HG03175 (cell line): ENCODE data around the gene FBXO8.

Experiments used
- ATAC-seq: cut with Tn5 transposase; IDR thresholded peaks from one replicate; pipeline ENCODE4 v1.9.1; 2021; ENCODE audit warnings: mild to moderate bottlenecking, moderate library complexity; ENCODE audit not compliant: unreplicated experiment

FBXO8 gene

DNA sequence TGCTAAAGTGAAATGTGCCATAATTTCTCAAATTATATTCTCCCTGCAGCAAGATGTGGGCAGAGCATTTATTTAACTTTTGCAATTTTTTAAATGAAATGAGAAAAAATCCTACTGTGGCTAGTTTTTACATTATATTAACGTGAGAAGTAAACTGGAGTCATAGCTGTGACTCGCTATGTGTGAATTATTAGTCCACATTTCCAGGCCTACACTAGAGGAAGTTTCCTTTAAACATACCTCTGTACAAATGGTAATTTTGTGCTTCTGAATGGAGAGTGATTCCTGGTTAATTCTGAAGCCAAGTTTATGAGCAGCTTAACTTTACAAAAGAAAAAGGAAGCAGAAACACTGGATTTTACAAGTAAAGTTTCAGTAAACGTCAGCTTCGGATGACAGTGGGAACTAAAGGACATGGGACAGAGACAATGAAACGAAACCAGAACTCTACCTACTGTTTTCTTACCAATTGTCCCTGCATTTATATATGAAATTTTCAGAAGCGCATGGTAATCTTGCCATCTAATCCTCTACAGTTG is 72.4 kb downstream of the FBXO8 start:
- ATAC-seq = no peak

DNA sequence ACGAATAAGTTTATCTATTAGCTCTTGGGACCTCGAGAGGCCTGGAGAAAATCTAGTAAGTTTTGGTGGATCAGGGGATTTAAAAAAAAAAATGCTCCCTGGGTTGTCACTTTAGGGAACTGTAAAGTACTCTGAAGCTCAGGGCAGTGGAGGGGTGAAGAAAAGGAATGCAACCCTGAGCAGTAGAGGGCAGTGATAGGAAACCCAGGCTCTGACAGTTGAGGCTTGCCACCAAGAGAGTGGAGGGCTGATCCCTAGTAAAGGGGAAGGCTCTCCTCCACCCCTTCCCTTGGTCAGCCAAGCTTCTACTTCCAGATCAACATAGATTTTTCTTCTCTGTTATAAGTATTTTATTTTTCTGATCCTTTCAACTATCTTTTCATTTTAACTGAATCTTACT is 73.1 kb downstream of the FBXO8 start:
- no peak for ATAC-seq

DNA sequence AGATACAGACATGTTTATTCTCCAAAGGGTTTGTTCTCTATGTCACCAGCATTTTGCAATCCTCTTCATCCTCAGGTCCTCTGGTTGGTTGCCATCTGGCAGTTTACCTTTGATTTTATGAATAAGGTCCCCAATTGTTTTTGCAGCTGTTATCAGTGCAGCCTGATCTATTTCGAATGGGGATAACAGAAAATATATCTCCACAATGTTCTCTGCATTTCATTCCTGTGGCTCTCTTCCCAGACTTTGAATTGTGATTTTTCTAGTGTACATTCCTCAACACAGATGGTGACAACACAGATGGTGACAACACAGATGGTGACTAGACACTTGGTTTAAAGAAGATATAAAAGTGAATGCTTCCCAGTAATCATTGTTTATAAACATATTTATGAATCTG is 74.1 kb downstream of the FBXO8 start:
- ATAC-seq = no peak

DNA sequence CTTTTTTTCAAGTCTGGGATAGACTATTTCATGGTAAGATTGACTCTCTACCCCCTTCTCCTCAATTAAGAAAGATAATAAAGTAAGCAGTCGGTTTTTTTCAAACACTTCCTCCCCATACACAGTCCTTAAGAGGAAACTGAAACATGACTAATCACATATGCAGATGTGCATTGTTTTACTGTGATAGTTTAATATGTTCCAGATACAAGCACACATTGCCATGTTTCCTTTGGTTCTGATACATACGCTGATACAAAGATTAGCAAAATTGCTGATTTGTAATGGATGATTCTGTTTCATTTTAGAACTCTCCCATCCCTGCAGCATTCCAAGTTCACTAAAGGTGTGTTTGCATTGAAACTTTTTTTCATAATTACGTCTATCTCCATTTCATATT is 76.1 kb downstream of the FBXO8 start:
- ATAC-seq = no peak

DNA sequence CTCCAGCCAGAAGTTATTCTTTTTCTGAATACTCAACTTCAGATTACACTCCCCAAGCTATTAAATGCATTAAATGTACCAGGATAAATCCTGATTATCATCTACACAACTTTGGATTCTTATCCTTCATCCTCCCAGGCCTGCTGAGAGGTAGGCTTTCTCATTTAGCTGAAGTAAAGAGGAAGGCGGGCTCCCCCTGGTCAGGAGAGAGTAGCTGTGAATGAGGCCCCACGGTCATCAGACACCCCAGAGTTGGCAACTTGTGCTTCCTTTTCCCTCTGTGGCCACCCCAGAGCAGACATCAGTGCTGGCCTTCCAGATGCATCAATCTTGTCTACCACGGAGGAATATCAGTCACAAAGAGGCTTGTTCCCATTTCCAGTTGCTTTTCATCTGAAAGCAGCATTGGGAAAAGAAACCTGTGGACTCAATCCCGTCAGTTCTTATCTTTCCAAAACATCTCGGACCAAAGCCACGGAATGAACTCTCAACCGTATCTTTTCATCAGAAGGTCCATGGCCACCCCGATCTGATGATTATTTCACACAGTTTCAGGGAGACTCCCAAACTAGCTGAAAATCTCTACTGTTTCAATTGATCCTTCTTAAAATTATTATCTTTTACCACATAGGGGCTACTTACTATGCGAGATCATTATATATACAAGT is 79.2 kb downstream of the FBXO8 start:
- ATAC-seq = no peak

DNA sequence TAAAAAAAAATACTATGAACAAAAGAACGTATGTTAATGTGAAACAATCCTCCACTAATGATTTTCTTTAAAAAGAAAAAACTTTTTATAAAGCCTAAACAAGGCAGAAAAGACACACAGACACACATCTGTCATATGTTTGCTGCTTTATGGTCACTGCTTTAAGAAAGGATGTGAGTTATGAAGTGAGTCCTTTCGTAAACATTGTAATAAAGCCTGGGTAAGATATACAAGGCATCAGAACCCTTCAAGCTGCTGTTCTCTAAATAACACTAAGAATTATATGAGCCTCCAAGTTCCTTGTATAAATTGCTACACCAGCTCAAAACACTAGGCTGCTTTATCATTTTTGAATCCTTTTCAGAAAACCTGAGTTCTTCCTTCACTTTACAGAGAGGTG is 81.6 kb downstream of the FBXO8 start:
- no peak for ATAC-seq

DNA sequence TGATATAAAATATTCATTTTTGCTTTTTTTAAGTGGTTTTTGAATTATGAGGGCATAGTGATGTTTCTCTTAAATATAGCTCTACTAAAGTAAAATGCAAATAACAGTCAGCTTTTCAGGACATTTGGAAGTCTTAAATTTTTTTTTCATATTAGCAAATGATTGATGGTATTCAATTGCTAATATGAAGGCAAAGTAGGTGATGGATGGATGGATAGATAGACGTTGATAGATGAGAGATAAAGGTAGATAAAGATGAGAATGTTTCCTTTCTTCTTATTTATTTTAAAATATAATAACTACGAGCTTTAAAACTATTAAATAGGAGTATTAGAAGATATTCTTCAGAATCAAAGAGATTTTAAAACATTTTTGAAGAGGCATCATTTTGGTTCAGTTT is 83.7 kb downstream of the FBXO8 start:
- ATAC-seq = no peak

DNA sequence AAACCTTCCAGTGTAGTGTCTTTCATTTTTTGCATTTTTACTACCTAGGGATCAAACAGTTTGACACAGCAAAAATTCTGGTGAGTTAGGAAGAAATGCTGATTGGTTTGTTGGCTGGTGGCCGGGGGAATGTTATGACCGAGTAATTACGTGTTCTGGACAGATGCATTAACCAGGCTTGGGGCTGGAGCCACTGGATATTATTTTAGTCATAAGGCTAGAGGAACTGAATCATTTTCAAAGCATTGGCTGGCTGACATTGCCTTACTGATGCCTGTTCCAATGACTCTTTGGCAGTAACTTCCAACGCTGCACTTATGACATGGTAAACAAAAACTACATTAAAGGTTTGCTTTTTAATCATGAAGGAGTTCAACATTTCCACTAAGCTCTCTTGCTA is 84.6 kb downstream of the FBXO8 start:
- ATAC-seq = no peak

DNA sequence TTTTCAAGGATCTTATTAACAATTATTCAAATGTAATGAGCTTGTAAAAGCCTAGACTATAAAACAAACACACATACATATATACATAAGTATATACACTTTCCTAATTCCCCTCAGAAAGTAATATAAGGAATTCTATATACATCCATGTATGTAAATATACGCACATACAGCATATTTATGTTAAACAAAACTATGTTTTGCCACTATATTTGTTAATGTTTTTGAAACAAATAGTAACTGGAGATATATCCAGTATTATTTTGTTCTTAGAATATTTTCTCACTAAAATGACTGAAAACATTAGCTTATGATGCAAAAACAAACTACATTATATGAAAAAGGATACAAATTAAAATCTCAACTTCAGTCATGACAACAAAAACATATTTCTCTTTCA is 85.1 kb downstream of the FBXO8 start:
- no peak for ATAC-seq

DNA sequence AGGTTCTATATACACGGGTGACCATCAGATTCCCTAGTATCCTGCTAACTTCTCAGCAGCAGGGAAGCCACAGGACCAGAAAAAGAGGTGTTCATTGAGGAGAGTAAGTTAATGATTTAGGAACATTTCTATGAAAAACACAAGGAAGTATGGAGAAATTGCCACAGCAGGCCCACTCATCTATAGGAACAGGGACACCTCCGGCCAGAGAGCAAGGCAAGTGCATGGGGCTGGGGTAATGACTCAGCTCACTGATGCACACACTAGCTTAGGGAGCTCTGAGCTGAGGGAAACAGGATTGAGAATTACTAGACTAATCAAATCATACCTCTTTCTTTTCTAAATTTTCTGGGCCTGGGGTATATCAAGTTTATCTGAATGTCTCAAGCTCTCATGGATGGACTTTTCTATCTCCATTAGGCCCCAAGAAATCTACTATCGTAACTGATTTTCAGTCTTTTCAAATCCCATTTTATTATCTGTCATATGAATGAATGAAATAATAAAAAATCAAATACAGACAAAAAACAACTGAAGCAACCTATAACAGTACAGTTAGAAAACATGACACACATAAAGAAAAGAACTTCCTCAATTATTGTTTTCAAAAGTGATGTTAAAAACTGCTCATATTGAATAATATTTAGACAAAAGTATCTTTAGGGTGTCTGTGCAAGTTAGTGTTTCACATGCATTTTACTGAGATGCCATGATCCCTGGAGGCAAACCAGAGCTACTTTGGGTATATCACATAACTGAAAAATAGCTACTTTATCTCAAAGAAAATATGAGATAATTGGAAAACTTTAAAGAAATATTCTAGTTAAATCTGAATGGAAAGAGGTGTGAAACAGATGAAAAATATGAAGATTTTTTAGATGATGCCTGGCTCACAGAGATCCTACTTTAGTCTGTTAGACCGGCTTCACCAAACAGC is 89.8 kb downstream of the FBXO8 start:
- ATAC-seq = no peak

DNA sequence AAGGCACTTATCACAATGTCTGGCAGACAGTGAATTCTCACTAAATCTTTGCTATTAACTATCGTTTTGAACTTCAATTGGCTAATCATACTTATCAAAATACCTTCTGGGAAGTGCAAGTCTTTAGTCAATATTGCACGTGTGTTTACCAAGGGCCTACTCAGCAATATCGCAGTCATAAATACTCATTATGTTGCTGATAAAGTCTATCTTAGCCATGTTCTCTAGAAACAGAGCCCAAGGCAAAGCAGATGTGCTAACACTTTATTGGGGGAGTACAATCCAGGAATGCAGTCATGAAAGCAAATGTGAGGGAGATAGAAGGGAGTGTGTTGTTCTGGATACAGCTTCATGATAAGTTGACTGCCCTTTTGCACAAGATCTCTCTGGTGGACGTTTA is 90.5 kb downstream of the FBXO8 start:
- ATAC-seq = no peak

DNA sequence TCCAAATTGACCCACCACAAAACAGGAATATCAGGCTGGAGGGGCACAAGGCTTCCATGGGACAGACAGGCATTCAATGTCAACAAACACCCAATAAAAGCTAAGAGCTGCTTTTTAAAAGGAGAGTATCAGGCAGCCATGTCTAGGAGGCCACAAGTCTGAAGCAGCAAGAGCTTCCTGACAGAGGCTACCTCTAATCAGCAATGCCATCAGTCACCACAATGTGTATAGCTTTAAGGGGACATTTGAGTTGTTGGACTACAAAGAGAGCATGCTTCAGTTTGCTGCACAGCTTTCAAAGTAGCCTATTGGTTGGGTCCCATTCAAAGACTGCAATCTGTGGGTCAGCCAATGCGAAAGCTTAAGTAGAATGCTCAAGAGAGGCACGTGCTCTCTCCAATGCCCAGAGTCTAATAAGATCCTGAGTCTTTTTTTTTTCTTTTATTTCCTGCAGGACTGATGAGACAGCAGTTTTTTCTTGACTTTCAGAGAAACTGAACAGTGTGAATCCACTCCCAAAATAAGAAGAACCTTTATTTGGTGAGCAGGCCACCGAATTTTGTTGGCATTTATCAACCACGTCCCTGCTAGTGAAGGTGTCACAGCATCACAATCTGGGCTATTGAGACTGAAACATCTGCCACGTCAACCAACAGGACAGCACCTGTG is 92.5 kb downstream of the FBXO8 start:
- no peak for ATAC-seq

DNA sequence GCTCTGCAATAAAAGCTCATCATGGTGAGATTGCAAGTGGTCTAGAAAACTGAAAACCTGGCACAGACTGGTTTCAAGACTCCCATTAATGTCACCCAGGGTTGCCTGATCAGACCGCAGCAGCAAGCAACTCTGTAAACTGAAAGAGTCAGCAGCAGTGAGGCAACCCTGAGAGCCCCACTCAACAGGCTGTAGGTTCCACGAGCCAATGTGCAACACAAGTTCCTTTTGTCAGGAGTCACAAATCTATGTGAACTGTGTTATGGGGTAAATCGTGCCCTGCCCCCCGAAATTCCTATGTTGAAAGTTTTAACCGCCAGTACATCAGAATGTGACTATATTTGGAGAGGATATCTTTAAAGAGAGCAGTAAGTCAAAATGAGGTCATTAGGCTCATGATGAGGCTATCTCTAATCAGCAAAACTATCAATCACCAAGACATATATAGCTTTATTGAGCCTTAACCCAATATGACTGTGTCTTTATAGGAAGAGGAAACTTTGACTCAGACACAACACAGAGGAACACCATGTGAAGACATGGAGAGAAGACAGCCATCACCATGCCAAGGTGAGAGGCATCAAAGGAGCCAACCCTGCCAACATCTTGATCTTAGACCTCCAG is 94.0 kb downstream of the FBXO8 start:
- ATAC-seq = no peak
